IgD-negative memory B cell (primary cell): ENCODE results near the gene IRF8. TPM values are rescaled to one million over a fixed set of nuclear protein-coding genes. Genes with fewer than 3 reads are reported as not detected.

Experiments
- H3K27ac Mint-ChIP-seq, 3 donors: one replicate each; pipeline ENCODE4 v1.8.0; 2020 to 2022; ENCODE audit warnings: mild to moderate bottlenecking in 3 of 3, mixed read lengths in 3 of 3, moderate library complexity in 1 of 3
- H3K27me3 Mint-ChIP-seq: one replicate; pipeline ENCODE4 v1.8.0; 2021; ENCODE audit warnings: mixed read lengths
- H3K36me3 Mint-ChIP-seq: one replicate; pipeline ENCODE4 v1.8.0; 2020; ENCODE audit warnings: mild to moderate bottlenecking, mixed read lengths
- H3K4me1 Mint-ChIP-seq, 3 donors: one replicate each; pipeline ENCODE4 v1.8.0; 2020 to 2022; ENCODE audit warnings: mixed read lengths in 3 of 3, mild to moderate bottlenecking in 1 of 3
- H3K4me3 Mint-ChIP-seq, 4 donors: one replicate each; pipeline ENCODE4 v1.8.0; 2020 to 2022; ENCODE audit warnings: mild to moderate bottlenecking in 4 of 4, mixed read lengths in 4 of 4, moderate library complexity in 3 of 4
- H3K9me3 Mint-ChIP-seq, 3 donors: one replicate each; pipeline ENCODE4 v1.8.0; 2020 to 2021; ENCODE audit warnings: mixed read lengths in 3 of 3, mild to moderate bottlenecking in 1 of 3
- polyA plus RNA-seq: library from polyadenylated mRNA; unstranded; fragments of 300-500 nt; fragmentation: Illumina TruSeq; gene quantifications from one replicate; pipeline ENCODE4 v1.2.3, GENCODE V29; 2021

Gene IRF8
- polyA plus RNA-seq, 1 donor from 2014 or later, result 718 TPM

GRCh38 chr16:85968041-85968920, 69.3 kb downstream of the IRF8 start:
- Mint-ChIP-seq H3K4me1 (peaks cover 33 to 61% (median 55%) of the 10 kb centered on the region in 3 donors), H3K4me3 (no peak overlapping the region), H3K27me3 (peaks cover 5% of the 10 kb centered on the region), H3K9me3 (no peaks in the 10 kb centered on the region), H3K27ac (peak overlapping the region in 2 of 3 donors; percentile 12 to 26), H3K36me3 (no peaks in the 10 kb centered on the region)

- Mint-ChIP-seq H3K9me3 (no peaks in the 10 kb centered on the region), H3K4me3 (peak overlapping the region in 3 of 4 donors; percentile 1 to 67 (median 39)), H3K36me3 (no peaks in the 10 kb centered on the region), H3K27me3 (peaks cover 5% of the 10 kb centered on the region), H3K27ac (no peak overlapping the region), H3K4me1 (peaks cover 30 to 55% (median 49%) of the 10 kb centered on the region in 3 donors)
These were observed 70.2 kb downstream of the IRF8 start for GRCh38 chr16:85969159-85969558.

DNA sequence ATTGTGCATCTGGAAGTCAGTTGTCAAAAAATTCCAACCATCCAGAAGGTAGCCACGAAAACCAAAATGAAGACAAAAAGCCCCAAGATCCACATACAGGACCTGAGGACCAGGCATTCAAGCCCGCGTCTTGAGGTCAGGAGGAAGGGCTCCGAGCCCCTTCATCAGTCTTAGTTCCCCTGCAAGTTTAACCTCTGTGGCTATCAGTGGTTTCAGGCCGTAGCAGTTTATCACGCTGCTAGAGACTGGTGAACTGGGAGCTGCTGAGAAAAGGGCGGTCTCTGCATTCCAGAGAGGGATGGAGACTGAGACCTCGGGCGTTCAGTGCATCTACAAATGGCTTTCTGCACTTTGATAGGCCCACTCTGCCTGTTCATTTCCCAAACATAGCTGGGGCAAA, 70.6 kb downstream of the IRF8 start:
- H3K36me3 Mint-ChIP-seq, result no peaks in the 10 kb centered on the region
- H3K4me1 Mint-ChIP-seq, result peaks cover 30 to 51% (median 49%) of the 10 kb centered on the region in 3 donors
- H3K27me3 Mint-ChIP-seq, result peaks cover 5% of the 10 kb centered on the region
- H3K4me3 Mint-ChIP-seq, result peak overlapping the region in 3 of 4 donors; percentile 1 to 67 (median 39)
- H3K27ac Mint-ChIP-seq, result no peak overlapping the region
- H3K9me3 Mint-ChIP-seq, result no peaks in the 10 kb centered on the region

GRCh38 chr16:85970016-85970733, 71.2 kb downstream of the IRF8 start:
- Mint-ChIP-seq H3K27ac (no peak overlapping the region), H3K4me1 (peaks cover 26 to 46% (median 45%) of the 10 kb centered on the region in 3 donors), H3K9me3 (no peaks in the 10 kb centered on the region), H3K36me3 (no peaks in the 10 kb centered on the region), H3K4me3 (no peak overlapping the region), H3K27me3 (peaks cover 5% of the 10 kb centered on the region)

DNA sequence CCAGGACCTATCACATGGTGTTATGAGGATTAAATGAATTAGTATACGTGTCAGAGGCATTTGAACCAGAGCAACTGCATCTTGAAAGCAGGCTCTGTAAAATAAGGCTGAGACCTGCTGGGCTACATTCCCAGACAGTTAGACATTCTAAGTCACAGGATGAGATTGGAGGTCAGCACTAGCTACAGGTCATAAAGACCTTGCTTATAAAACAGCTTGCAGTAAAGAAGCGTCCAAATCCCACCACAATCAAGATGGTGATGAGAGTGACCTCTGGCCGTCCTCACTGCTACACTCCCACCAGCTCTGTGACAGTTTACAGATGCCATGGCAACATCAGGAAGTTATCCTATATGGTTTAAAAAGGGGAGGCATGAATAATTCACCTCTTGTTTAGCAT, 71.8 kb downstream of the IRF8 start:
- Mint-ChIP-seq H3K27me3 (peaks cover 3% of the 10 kb centered on the region), H3K4me3 (no peak overlapping the region), H3K36me3 (no peaks in the 10 kb centered on the region), H3K9me3 (no peaks in the 10 kb centered on the region), H3K4me1 (peaks cover 23 to 42% (median 40%) of the 10 kb centered on the region in 3 donors), H3K27ac (no peak overlapping the region)

Other genes starting within 250 kb of the IRF8 start
- 0.69 TPM for gene GINS2, start 210.2 kb upstream of the IRF8 start, polyA plus RNA-seq
- 39.7 TPM for gene C16orf74, start 148.1 kb upstream of the IRF8 start, polyA plus RNA-seq
- gene EMC8, start 99.6 kb upstream of the IRF8 start, polyA plus RNA-seq, result 28.3 TPM
- gene COX4I1, start 99.5 kb upstream of the IRF8 start, polyA plus RNA-seq, result 1,007 TPM